ENCODE results near the gene WDR27.

Gene WDR27

GRCh38 chr6:169500688-169501087, 201.1 kb downstream of the WDR27 start:
- no peaks in the 10 kb centered on the region; the same call in 1 of the 2 replicates for H3K9me3 ChIP-seq (ENCODE audit: control insufficient read depth, insufficient read depth, low read length)
- no peak overlapping the region for H3K9ac ChIP-seq (ENCODE audit: low read depth, low read length)
- H3K36me3 ChIP-seq (ENCODE audit: insufficient read depth, low read length), result no peaks in the 10 kb centered on the region
- H3K4me1 ChIP-seq (ENCODE audit: insufficient read depth, low read length), result no peaks in the 10 kb centered on the region

- Histone ChIP-seq H3K9ac (ENCODE audit: low read depth, low read length) (no peak overlapping the region), H3K4me1 (ENCODE audit: insufficient read depth, low read length) (no peaks in the 10 kb centered on the region), H3K9me3 (ENCODE audit: control insufficient read depth, insufficient read depth, low read length) (no peaks in the 10 kb centered on the region; the same call in 1 of the 2 replicates), H3K36me3 (ENCODE audit: insufficient read depth, low read length) (no peaks in the 10 kb centered on the region)
Measured at GRCh38 chr6:169499848-169500247, 202.0 kb downstream of the WDR27 start.

- H3K9me3 ChIP-seq (ENCODE audit: control insufficient read depth, insufficient read depth, low read length), result no peaks in the 10 kb centered on the region
- H3K9ac ChIP-seq (ENCODE audit: low read depth, low read length), result no peak overlapping the region
- H3K36me3 ChIP-seq (ENCODE audit: insufficient read depth, low read length), result no peaks in the 10 kb centered on the region
- H3K4me1 ChIP-seq (ENCODE audit: insufficient read depth, low read length), result no peaks in the 10 kb centered on the region
Measured at GRCh38 chr6:169498916-169499513, 202.8 kb downstream of the WDR27 start.

GRCh38 chr6:169495601-169496000, 206.2 kb downstream of the WDR27 start:
- Histone ChIP-seq H3K4me1 (ENCODE audit: insufficient read depth, low read length) (no peaks in the 10 kb centered on the region), H3K9ac (ENCODE audit: low read depth, low read length) (no peak overlapping the region), H3K36me3 (ENCODE audit: insufficient read depth, low read length) (no peaks in the 10 kb centered on the region)

GRCh38 chr6:169494038-169494437, 207.8 kb downstream of the WDR27 start:
- no peaks in the 10 kb centered on the region for H3K9me3 ChIP-seq (ENCODE audit: control insufficient read depth, insufficient read depth, low read length)
- H3K9ac ChIP-seq (ENCODE audit: low read depth, low read length), result no peak overlapping the region
- no peaks in the 10 kb centered on the region for H3K36me3 ChIP-seq (ENCODE audit: insufficient read depth, low read length)
- H3K4me1 ChIP-seq (ENCODE audit: insufficient read depth, low read length), result no peaks in the 10 kb centered on the region

More at GRCh38 chr6:169495601-169496000, 206.2 kb downstream of the WDR27 start:
- H3K9me3 ChIP-seq (ENCODE audit: control insufficient read depth, insufficient read depth, low read length), result no peaks in the 10 kb centered on the region

GRCh38 chr6:169491482-169491881, 210.3 kb downstream of the WDR27 start:
- no peaks in the 10 kb centered on the region for H3K9me3 ChIP-seq (ENCODE audit: control insufficient read depth, insufficient read depth, low read length)
- H3K4me1 ChIP-seq (ENCODE audit: insufficient read depth, low read length), result no peaks in the 10 kb centered on the region
- H3K36me3 ChIP-seq (ENCODE audit: insufficient read depth, low read length), result no peaks in the 10 kb centered on the region
- no peak overlapping the region for H3K9ac ChIP-seq (ENCODE audit: low read depth, low read length)

- Histone ChIP-seq H3K9me3 (ENCODE audit: control insufficient read depth, insufficient read depth, low read length) (no peaks in the 10 kb centered on the region), H3K4me1 (ENCODE audit: insufficient read depth, low read length) (no peaks in the 10 kb centered on the region), H3K36me3 (ENCODE audit: insufficient read depth, low read length) (no peaks in the 10 kb centered on the region), H3K9ac (ENCODE audit: low read depth, low read length) (no peak overlapping the region)
Measured at GRCh38 chr6:169490830-169491229, 211.0 kb downstream of the WDR27 start.

- Histone ChIP-seq H3K9ac (ENCODE audit: low read depth, low read length) (no peak overlapping the region), H3K9me3 (ENCODE audit: control insufficient read depth, insufficient read depth, low read length) (no peaks in the 10 kb centered on the region), H3K36me3 (ENCODE audit: insufficient read depth, low read length) (no peaks in the 10 kb centered on the region), H3K4me1 (ENCODE audit: insufficient read depth, low read length) (no peaks in the 10 kb centered on the region)
Measured at GRCh38 chr6:169490246-169490641, 211.6 kb downstream of the WDR27 start.

- H3K9ac ChIP-seq (ENCODE audit: low read depth, low read length), result no peak overlapping the region
- no peaks in the 10 kb centered on the region for H3K36me3 ChIP-seq (ENCODE audit: insufficient read depth, low read length)
- H3K4me1 ChIP-seq (ENCODE audit: insufficient read depth, low read length), result no peaks in the 10 kb centered on the region
- H3K9me3 ChIP-seq (ENCODE audit: control insufficient read depth, insufficient read depth, low read length), result no peaks in the 10 kb centered on the region
Measured at GRCh38 chr6:169489563-169490245, 212.1 kb downstream of the WDR27 start.

GRCh38 chr6:169487579-169488436, 214.0 kb downstream of the WDR27 start:
- Histone ChIP-seq H3K9me3 (ENCODE audit: control insufficient read depth, insufficient read depth, low read length) (no peaks in the 10 kb centered on the region; the same call in 1 of the 2 replicates), H3K36me3 (ENCODE audit: insufficient read depth, low read length) (no peaks in the 10 kb centered on the region), H3K9ac (ENCODE audit: low read depth, low read length) (no peak overlapping the region), H3K4me1 (ENCODE audit: insufficient read depth, low read length) (no peaks in the 10 kb centered on the region)

GRCh38 chr6:169479783-169480495, 221.9 kb downstream of the WDR27 start:
- H3K9ac ChIP-seq (ENCODE audit: low read depth, low read length), result no peak overlapping the region
- no peaks in the 10 kb centered on the region for H3K36me3 ChIP-seq (ENCODE audit: insufficient read depth, low read length)
- no peaks in the 10 kb centered on the region; the same call in 1 of the 2 replicates for H3K9me3 ChIP-seq (ENCODE audit: control insufficient read depth, insufficient read depth, low read length)
- no peaks in the 10 kb centered on the region for H3K4me1 ChIP-seq (ENCODE audit: insufficient read depth, low read length)

GRCh38 chr6:169474362-169474761, 227.5 kb downstream of the WDR27 start:
- Histone ChIP-seq H3K9ac (ENCODE audit: low read depth, low read length) (no peak overlapping the region), H3K4me1 (ENCODE audit: insufficient read depth, low read length) (no peaks in the 10 kb centered on the region), H3K9me3 (ENCODE audit: control insufficient read depth, insufficient read depth, low read length) (peaks cover 10% of the 10 kb centered on the region; the same call in 1 of the 2 replicates), H3K36me3 (ENCODE audit: insufficient read depth, low read length) (no peaks in the 10 kb centered on the region)

GRCh38 chr6:169473663-169474062, 228.2 kb downstream of the WDR27 start:
- Histone ChIP-seq H3K9me3 (ENCODE audit: control insufficient read depth, insufficient read depth, low read length) (peaks cover 10% of the 10 kb centered on the region; the same call in 1 of the 2 replicates), H3K4me1 (ENCODE audit: insufficient read depth, low read length) (no peaks in the 10 kb centered on the region), H3K36me3 (ENCODE audit: insufficient read depth, low read length) (no peaks in the 10 kb centered on the region), H3K9ac (ENCODE audit: low read depth, low read length) (no peak overlapping the region)

- Histone ChIP-seq H3K4me1 (ENCODE audit: insufficient read depth, low read length) (no peaks in the 10 kb centered on the region), H3K9me3 (ENCODE audit: control insufficient read depth, insufficient read depth, low read length) (peaks cover 14% of the 10 kb centered on the region), H3K9ac (ENCODE audit: low read depth, low read length) (no peak overlapping the region), H3K36me3 (ENCODE audit: insufficient read depth, low read length) (no peaks in the 10 kb centered on the region)
Measured at GRCh38 chr6:169472786-169473416, 228.9 kb downstream of the WDR27 start.
